GM18499 (cell line): ENCODE measurements around the gene SLC16A10.
A peak's percentile ranks its signal among the peaks of the same experiment; 100 is the strongest.
"Not testable (repeated sequence)": the region's sequence is repeated elsewhere in the genome, so short reads cannot be mapped to it uniquely, and the experiment has no call there.

Source experiments
- ATAC-seq: cut with Tn5 transposase; IDR thresholded peaks from one replicate; pipeline ENCODE4 v1.9.1; 2021; ENCODE audit warnings: moderate number of reproducible peaks; ENCODE audit not compliant: insufficient read depth, unreplicated experiment

SLC16A10 gene, protein sequence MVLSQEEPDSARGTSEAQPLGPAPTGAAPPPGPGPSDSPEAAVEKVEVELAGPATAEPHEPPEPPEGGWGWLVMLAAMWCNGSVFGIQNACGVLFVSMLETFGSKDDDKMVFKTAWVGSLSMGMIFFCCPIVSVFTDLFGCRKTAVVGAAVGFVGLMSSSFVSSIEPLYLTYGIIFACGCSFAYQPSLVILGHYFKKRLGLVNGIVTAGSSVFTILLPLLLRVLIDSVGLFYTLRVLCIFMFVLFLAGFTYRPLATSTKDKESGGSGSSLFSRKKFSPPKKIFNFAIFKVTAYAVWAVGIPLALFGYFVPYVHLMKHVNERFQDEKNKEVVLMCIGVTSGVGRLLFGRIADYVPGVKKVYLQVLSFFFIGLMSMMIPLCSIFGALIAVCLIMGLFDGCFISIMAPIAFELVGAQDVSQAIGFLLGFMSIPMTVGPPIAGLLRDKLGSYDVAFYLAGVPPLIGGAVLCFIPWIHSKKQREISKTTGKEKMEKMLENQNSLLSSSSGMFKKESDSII

DNA sequence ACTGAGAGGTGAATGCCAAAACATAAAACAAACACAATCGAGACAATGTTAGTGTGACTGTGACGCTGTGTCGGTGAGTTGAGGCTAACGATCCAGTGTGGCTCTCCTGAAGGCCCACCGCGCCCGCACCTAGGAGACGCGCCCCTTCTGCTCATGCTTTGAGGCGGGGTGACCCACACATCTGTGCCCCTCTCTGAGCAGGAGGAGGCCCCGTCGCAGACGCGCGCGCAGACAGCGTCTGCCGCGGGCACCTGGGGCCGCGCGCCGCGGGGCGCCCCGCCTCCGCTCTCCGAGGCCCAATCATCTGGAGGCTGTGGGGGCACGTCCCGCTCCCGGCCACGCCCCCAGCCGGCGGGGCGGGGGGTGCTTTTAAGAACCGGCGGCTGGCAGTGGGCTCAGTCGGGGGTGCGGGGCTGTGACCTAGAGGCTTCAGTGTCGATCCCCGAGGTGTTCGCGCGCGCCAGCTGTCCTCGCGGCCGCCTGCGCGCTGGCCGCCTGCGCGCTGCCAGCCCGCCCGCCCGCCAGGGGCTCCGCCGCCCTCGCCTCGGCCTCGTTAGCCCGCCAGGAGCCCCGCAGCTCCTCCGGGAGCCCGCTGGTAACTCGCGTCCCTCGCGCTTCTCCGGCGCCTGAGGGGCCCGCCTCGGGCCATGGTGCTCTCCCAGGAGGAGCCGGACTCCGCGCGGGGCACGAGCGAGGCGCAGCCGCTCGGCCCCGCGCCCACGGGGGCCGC is at the start of gene SLC16A10:
TSS of gene SLC16A10 (plus strand) at position 398 of the 730 bp plus-strand sequence. CDS start at position 648, 250 bp downstream.
- peak; percentile 75 for ATAC-seq

DNA sequence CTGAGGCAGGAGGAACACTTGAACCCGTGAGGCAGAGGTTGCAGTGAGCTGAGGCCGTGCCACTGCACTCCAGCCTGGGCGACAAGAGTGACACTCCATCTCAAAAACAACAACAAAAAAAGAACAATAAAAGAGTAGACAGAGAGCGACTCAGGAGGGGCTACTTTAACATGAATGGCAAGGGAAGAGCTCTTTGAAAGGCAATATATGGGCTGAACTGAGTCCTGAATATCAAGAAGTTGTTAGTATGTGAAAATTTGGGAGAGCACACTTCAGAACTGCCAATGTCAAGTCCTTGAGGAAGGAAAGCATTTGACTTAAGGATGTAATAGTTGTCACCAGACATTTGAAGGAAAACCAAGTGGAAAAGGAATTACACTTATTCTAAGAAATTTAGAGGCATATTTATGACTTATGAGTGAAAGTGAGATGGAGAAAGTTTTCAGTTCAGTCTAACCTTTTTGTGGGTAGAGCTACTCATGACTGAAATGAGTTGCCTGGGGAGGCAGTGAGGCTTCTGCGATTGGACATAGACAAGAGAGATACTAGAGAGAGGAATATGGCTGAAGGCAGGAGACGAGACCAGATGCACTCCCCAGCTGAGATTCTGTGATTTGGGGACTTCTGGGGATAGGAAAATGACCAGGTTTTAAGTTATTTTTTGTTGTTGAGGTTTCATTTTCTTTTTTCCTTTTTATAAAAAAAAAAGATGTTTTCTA is 48.6 kb upstream of the SLC16A10 start:
- ATAC-seq, result no peak

DNA sequence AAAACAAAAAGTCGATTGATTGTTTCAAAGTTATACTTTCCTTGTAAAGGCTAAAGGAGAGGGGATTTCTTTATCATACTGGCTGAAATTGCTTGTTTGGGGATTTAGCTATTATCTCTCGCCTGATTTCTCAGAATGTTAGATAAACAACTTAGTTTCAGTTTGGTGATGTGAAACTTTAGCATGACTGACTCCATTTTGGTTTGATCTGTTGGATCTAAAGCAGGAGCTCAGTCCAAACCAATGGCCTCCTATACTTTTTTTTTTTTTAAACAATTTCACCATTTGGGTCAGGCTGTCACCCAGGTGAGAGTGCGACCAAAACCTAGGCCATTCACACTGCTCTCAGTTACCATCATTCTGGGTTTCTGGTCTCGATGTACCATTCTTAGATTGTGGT is 45.4 kb upstream of the SLC16A10 start:
- ATAC-seq, result no peak

DNA sequence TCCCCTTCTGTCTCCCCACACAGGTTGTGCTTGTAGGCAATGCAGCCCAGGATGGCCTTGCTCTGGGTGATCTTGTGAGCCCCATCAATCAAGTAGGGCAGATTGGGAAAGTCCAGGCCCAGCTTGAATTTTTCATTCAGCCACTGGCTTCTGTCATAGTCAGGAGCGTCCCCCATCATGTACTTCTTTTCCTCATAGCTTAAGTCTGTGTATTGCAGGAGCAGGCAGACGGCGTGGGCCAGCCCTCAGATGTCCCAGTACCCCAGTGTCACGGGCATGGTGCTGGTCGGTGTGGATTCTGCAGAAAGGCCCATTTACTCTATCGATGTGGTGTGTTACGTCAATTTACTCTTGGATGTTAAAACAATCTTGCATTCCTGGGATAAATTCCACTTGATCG is 40.1 kb upstream of the SLC16A10 start:
- ATAC-seq, result no peak

DNA sequence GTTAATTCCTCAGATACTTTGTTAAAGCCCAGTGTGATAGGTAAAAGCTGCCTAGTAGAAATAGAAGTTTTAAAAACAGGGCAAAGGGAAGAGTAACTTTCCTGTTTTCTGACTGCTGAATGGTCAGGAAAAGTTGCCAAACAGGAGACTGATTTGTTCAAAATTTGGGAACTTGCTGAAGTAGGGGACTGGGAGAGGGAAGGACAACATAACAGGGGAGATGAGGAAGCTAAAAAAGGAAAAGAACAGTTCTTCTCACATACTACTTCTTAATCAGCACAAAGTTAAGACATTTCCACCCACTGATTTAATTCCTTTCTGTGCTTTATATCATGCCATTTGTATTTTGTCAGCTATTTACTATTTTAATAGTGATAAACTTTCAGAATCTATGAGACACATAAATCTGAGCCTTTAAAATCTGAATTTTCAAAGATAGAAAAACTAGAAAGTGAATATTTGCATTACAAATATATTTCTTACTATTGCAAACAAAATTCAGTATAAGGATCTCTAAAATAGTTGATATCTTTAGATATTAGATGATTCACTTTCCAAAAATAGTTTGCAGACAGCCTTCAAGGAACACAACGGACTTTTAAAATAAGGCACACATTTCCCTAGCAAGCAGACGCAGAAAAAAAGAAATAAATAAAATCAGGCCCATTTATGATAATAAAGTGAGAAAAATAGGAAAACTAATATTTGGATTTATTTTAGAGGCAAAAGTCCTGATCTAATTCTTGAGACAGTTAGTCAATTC is 36.9 kb upstream of the SLC16A10 start:
- ATAC-seq, result no peak

DNA sequence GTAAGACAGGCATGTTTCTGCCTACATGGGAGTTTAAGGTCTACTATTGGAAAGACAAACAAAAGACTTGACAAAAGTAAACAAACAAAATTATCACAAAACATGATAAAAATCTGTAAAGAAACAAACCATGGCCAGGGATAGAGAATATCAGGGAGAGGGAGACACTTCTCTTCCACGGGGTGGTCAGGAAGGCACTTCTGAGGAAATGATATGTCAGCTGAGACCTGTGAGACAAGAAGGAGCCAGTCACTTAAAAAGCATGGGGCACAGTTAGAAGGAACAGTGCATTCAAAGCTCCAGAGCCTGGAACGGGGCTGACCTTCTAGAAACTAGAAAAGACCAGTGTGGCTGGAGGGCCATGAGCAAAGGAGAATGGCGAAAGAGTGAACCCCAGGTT is 35.1 kb upstream of the SLC16A10 start:
- no peak for ATAC-seq

DNA sequence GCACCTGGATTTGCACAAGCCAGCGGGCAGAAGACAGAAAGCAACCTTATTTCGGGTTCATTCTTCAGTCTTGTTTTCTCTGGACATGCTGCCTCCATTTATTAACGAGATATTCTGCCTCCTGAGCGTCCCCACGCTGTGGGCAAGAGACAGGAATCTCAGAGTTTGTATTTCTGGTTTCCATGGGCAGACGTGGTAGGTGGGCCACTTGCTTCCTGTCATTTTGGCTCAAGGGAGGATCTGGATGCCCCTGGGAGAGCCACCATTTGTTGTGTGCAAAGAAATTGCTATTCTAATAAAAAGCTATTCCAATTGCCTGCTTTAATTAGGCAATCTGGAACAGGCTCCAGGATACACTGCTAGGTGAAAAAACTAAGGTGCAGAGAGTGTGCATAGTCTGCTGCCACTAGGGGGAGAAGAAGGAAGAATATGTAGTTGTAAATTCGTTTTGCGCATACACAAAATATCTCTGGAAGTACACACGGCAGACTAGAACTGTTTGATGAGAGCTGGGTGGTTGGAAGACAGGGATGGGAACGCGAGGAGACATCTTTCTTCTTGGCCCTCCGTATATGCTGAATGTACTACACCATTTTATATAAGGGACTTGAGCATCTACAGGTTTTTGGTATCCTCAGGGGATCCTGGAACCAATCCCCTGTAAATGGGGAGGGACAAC is 30.1 kb upstream of the SLC16A10 start:
- ATAC-seq, result no peak

DNA sequence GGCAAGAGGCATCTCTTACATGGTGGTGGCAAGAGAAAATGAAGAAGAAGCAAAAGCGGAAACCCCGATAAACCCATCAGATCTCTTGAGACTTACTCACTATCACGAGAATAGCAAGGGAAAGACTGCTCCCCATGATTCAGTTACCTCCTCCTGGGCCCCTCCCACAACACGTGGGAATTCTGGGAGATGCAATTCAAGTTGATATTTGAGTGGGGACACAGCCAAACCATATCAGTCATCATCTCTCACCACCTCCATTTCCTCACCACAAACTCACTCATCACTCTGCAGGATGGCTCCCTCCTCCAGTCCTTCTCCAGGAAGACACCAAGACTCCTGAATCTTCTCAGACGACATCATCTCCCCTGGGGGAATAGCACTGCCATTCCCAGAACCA is 25.8 kb upstream of the SLC16A10 start:
- no peak for ATAC-seq

DNA sequence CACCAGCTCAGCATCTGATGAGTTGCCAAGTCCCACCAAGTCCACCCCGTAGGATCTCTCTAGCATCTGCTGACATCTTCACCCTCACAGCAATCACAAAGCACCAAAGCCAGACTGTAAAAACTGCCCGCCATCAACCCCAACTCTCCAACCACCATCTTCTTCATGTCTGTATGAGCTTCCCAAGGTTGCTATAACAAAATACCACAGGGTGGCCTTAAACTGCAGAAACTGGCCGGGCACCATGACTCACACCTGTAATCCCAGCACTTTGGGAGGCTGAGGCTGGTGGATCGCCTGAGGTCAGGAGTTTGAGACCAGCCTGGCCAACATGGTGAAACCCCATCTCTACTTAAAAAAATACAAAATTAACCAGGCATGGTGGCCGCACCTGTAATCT is 25.3 kb upstream of the SLC16A10 start:
- not testable (repeated sequence) for ATAC-seq

DNA sequence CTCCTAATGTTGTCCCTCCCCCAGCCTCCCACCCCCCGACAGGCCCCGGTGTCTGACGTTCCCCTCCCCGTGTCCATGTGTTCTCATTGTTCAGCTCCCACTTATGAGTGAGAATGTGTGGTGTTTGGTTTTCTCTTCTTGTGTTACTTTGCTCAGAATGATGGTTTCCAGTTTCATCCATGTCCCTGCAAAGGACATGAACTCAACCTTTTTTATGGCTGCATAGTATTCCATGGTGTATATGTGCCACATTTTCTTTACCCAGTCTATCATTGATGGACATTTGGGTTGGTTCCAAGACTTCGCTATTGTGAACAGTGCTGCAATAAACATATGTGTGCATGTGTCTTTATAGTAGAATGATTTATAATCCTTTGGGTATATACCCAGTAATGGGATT is 24.4 kb upstream of the SLC16A10 start:
- ATAC-seq, result not testable (repeated sequence)

DNA sequence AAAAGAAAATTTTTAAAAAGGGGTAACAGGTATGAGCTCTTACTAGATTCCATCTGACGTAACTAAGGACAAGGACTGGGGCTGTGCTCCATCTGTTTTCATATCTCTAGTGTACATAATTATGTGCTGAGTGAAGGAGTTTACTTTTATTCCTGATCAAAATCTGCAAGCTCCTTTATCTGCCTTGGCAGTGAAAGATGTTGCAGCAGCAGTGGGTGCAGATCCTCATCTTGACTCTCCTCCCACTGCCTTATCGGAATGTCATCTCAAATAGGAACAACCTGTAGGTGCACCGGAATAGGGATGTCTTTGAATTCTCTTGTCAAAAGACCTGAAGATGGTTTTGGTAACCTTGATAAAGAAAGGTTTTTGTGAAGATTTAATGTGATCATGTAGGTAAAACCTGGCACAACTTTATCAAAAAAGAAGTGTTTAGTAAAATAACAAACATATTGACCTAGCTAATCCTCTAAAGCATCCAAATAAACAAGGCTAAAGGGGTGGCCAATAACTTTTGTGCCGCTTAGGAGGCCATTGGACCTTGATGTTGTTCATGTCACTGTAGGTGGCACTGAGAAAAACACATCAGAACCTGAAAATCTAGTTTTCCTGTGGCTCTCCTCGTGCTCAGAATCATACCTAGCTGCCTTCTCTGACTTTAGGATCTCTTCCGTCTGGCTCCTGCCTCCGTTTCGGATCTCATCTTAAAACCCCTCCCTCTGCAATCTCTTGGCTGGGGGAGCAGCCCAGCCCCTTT is 19.0 kb upstream of the SLC16A10 start:
- ATAC-seq, result no peak

DNA sequence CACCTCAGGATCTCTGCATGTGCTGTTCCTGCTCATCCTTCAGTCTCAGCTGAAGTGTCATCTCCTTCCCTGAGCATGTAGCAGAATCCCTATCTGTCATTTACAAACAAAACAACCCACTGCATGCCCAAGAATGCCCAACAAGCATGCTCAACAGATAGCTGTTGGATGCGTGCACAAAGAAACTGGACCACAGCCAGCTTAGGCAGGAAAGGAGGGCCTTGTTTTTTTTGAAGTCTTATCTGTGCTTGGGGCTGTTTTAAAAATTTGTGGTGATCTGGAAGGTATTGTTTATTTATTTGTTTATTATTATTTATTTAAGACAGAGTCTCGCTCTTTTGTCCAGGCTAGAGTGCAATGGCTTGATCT is 18.5 kb upstream of the SLC16A10 start:
- no peak for ATAC-seq

DNA sequence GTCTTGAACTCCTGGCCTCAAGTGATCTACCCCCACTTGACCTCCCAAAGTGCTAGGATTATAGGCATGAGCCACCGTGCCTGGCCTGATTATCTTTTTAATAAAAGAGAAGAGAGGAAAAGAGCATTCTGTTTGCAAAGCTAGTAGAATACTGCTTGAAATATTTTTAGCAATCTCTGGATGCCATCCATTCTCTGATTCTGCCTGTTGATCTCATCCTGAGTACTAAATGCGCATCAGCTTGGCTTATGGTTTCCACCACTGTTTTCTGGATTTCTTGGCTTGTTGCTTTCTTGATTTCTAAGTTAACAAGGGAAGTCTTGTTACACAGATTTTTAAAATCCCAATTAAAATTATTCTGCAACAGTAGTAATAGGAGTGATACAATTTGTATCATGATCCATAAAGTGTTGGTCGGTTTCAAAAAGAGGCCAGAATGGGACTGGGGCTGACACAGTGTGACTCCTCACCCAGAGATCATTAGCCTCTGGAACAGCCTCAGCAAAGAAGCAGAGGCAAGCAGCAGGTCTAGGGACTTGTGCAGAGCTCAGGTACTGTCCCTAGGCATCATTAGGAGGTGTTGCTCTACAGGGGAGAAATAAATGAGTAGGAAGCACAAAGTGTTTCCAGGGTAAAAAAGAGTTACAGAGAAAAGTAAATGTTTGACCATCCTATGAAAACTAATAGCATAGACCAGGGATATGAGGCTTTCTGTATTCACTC is 17.8 kb upstream of the SLC16A10 start:
- ATAC-seq, result no peak

DNA sequence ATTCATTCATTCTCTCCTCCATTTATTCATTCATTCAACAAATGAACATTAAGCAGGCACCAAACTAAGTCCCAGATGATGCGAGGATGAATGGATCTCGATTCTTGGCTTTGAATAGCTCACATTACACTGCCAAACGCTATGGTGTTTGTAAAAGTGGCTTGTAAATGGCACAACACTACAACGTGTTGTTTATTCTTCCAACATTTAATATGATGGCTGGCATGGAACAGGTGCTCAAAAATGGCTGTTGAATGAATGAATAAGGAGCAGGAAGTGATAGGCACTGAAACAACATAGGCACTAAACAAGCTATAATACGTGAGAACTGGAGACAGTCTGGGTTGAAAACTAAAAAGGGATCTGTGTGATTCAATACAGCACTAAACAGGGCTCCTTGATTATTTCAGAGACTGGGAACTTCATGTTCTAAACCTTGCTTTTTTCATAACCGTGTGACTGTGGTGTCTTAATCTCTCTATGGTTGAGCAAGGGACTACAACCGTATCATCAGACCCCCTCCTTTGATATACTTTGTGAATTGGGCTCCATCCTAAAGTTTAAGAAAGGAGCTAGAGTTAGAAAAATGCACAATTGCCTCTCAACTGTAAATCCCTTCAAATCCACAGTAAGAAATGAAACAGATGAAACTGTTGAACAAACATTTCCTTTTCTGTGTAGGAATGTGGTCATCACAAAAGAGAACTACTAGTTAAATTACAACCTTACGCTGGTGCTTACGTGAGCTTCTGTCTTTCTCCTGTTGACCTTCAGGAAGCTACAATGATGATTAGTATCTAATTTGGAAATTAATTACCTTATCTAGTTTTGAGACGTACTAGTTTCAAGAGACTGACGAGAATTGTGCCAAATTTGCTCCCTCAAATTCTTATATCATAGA is 16.9 kb upstream of the SLC16A10 start:
- ATAC-seq, result no peak

DNA sequence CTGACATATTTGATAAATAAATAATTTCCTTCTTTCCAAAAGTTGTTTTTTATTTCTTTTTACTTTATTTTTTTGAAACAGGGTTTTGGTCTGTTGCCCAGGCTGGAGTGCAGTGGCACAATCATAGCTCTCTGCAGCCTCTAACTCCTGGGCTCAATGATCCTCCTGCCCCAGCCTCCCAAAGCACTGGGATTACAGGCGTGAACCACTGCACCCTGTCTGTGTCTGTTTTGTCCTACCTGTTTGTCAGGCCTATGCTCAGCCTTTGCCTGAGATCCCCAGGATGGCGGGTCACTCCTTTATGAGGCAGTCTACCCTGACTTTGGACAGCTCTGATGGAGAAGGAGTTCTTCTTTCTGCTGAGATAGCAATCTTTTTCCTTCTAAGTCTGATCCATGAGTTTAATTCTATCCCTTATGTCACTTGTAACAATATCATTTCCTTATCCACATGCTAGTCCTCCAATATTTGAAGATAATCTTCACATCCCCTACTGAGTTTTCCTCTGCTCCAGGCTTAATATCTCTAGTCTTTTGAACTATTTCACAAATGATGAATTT is 14.4 kb upstream of the SLC16A10 start:
- no peak for ATAC-seq

DNA sequence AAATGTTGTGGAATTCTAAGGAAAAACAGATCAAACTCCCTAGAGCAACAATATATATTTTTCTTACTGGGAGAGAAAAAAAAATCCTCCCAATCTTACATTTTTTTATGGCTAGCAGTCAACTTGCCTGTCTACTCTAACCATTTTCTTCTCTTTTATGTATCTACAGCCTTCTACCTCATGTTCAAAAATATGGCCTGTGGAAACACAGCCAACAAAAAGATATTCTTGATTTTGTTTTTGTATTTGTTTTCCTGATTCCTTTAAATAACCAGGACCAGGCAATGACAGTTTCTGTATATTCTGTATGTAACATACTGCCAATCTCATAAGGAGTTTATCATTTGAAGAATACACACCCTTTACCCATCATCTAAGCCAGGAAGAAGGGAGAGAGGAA is 13.0 kb upstream of the SLC16A10 start:
- ATAC-seq, result no peak
